Sigmoid colon (tissue), 4 donors: ENCODE measurements around the gene ABHD5.

Experiments used
- EP300 ChIP-seq, 4 donors: sonication (generic); formaldehyde crosslinking; IDR thresholded peaks; one replicate each; pipeline ENCODE4 v1.6.1; 2017; ENCODE audit warnings: antibody characterized with exemption in 4 of 4
- POLR2A ChIP-seq, 2 donors: fragments of 450-650 bp; IDR thresholded peaks; one replicate each; pipeline ENCODE4 v1.6.1; 2016; ENCODE audit warnings: antibody characterized with exemption in 2 of 2, mild to moderate bottlenecking in 2 of 2, moderate library complexity in 2 of 2
- POLR2AphosphoS5 ChIP-seq, 4 donors: sonication (generic); formaldehyde crosslinking; IDR thresholded peaks; one replicate each; pipeline ENCODE4 v1.6.1; 2017; ENCODE audit warnings: antibody characterized with exemption in 4 of 4
- TF ChIP-seq, protein P1 (sequence below), 4 experiments: fragments of 450-650 bp in 3 of 4; fragments of 200-600 bp in 1 of 4; IDR thresholded peaks; one replicate each; pipeline ENCODE4 v1.5.1; 2016 to 2019; ENCODE audit warnings: antibody characterized with exemption in 4 of 4, mild to moderate bottlenecking in 3 of 4, moderate library complexity in 2 of 4

- TF ChIP-seq POLR2AphosphoS5 (IDR thresholded peaks at IDR 0.05) (no peak), EP300 (IDR thresholded peaks at IDR 0.05) (no peak), POLR2A (IDR thresholded peaks at IDR 0.05) (no peak)
- TF ChIP-seq, protein P1, sequence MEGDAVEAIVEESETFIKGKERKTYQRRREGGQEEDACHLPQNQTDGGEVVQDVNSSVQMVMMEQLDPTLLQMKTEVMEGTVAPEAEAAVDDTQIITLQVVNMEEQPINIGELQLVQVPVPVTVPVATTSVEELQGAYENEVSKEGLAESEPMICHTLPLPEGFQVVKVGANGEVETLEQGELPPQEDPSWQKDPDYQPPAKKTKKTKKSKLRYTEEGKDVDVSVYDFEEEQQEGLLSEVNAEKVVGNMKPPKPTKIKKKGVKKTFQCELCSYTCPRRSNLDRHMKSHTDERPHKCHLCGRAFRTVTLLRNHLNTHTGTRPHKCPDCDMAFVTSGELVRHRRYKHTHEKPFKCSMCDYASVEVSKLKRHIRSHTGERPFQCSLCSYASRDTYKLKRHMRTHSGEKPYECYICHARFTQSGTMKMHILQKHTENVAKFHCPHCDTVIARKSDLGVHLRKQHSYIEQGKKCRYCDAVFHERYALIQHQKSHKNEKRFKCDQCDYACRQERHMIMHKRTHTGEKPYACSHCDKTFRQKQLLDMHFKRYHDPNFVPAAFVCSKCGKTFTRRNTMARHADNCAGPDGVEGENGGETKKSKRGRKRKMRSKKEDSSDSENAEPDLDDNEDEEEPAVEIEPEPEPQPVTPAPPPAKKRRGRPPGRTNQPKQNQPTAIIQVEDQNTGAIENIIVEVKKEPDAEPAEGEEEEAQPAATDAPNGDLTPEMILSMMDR (IDR thresholded peaks at IDR 0.05) = no peak
Measured at GRCh38 chr3:43738305-43738704, 47.6 kb downstream of the ABHD5 start.
